Body of pancreas (tissue), 4 donors: ENCODE data around the gene ABI1.

Source experiments
- CTCF ChIP-seq, 7 experiments: fragments of 450-650 bp in 4 of 7; fragments of 200-600 bp in 3 of 7; sonication (generic) in 3 of 7; IDR thresholded peaks; one replicate each; pipeline ENCODE4 v1.5.1; 2016 to 2019; ENCODE audit warnings: antibody characterized with exemption in 7 of 7
- POLR2A ChIP-seq, 3 donors: fragments of 450-650 bp; IDR thresholded peaks; one replicate each; pipeline ENCODE4 v1.6.1; 2016; ENCODE audit warnings: antibody characterized with exemption in 3 of 3, mild to moderate bottlenecking in 2 of 3

GRCh38 chr10:26863351-26864076 is 2.8 kb upstream of the ABI1 start:
- no peak for TF ChIP-seq CTCF (IDR thresholded peaks at IDR 0.05)
- no peak for TF ChIP-seq POLR2A (IDR thresholded peaks at IDR 0.05)
